GM12878 (cell line): ENCODE data around the gene OVOL1. TPM values are rescaled to one million over a fixed set of nuclear protein-coding genes. Genes with fewer than 3 reads are reported as not detected.

ENCODE experiments used
- ATAC-seq: fragments of 200-7000 bp; cut with Tn5 transposase; 3 replicates; pipeline ENCODE4 v1.9.1; 2020; ENCODE audit warnings: mild to moderate bottlenecking, moderate library complexity
- BruUV-seq: library from RNA; stranded (reverse); fragments of 400-500 nt; replicated peaks from 2 replicates; lab custom pipeline; 2021; lab: Mats Ljungman, UMichigan
- CTCF ChIA-PET: fragments of 300-600 bp; sonication (Branson Sonifier 250); formaldehyde crosslinking; extraction: SDS; loops from one replicate; lab custom pipeline; 2021; ENCODE audit warnings: inconsistent platforms; lab: Yijun Ruan, JAX
- POLR2A ChIA-PET: fragments of 350-600 bp; formaldehyde crosslinking; extraction: SDS; loops from one replicate; lab custom pipeline; 2021; ENCODE audit warnings: inconsistent platforms; lab: Charles Lee
- RAD21 ChIA-PET: fragments of 300-600 bp; sonication (Branson Sonifier 250); formaldehyde crosslinking; loops from one replicate; lab custom pipeline; 2023; ENCODE audit warnings: antibody characterized with exemption; ENCODE audit not compliant: unreplicated experiment; lab: Charles Lee
- SMC1A ChIA-PET: fragments of 300-600 bp; sonication (Branson Sonifier 250); formaldehyde crosslinking; loops from one replicate; lab custom pipeline; 2023; ENCODE audit not compliant: unreplicated experiment, uncharacterized antibody; lab: Charles Lee
- DNase-seq: peaks from one replicate; pipeline ENCODE4 v3.0.0-alpha.2; 2011; ENCODE audit warnings: low read depth, low spot score
- FAIRE-seq: peaks from 3 replicates; lab custom pipeline; 2011; peaks lifted over from hg19 to GRCh38; lab: Jason Lieb, UNC
- H2AFZ ChIP-seq: 2 replicates; pipeline ENCODE4 v1.6.0; 2011; ENCODE audit warnings: low read depth, low read length, control low read depth; ENCODE audit not compliant: control insufficient read depth
- H3K27ac ChIP-seq: 2 replicates; pipeline ENCODE4 v1.5.1; 2011; ENCODE audit warnings: control low read depth; ENCODE audit not compliant: control insufficient read depth, insufficient read depth
- H3K27me3 ChIP-seq, 2 experiments: replicated peaks in 1 of 2; 2 replicates each; pipeline versions ENCODE4 v1.6.0 to v1.6.1; 2011; ENCODE audit warnings: low read length in 1 of 2; ENCODE audit not compliant: control insufficient read depth in 2 of 2, insufficient read depth in 2 of 2
- H3K36me3 ChIP-seq, 2 experiments: 2 replicates each; pipeline ENCODE4 v1.5.1; 2011; ENCODE audit warnings: low read length in 1 of 2; ENCODE audit not compliant: control insufficient read depth in 2 of 2, insufficient read depth in 2 of 2
- H3K4me1 ChIP-seq: 2 replicates; pipeline ENCODE4 v1.6.1; 2011; ENCODE audit warnings: mild to moderate bottlenecking, low read length, moderate library complexity, mixed read lengths; ENCODE audit not compliant: control insufficient read depth, insufficient read depth
- H3K4me2 ChIP-seq: 2 replicates; pipeline ENCODE4 v1.6.0; 2011; ENCODE audit warnings: control low read depth; ENCODE audit not compliant: control insufficient read depth, insufficient read depth
- H3K4me3 ChIP-seq: fragments of 200-600 bp; sonication (generic); 2 replicates; pipeline ENCODE4 v1.5.1; 2016
- H3K79me2 ChIP-seq: 2 replicates; pipeline ENCODE4 v1.6.0; 2011; ENCODE audit warnings: low read length; ENCODE audit not compliant: control insufficient read depth, insufficient read depth
- H3K9ac ChIP-seq: 2 replicates; pipeline ENCODE4 v1.8.0; 2011; ENCODE audit warnings: low read length, control low read depth, mixed read lengths; ENCODE audit not compliant: control insufficient read depth, insufficient read depth
- H3K9me3 ChIP-seq: replicated peaks from 3 replicates; pipeline ENCODE4 v1.5.1; 2011; ENCODE audit warnings: mild to moderate bottlenecking, low read length; ENCODE audit not compliant: control insufficient read depth, insufficient read depth
- H4K20me1 ChIP-seq: 2 replicates; pipeline ENCODE4 v1.6.0; 2011; ENCODE audit not compliant: control insufficient read depth, insufficient read depth
- ATF7 ChIP-seq: fragments of 450-650 bp; IDR thresholded peaks from 2 replicates; pipeline ENCODE4 v1.6.1; 2016; ENCODE audit warnings: low read depth, mild to moderate bottlenecking
- BCL11A ChIP-seq: IDR thresholded peaks from 2 replicates; pipeline ENCODE4 v1.6.1; 2011; ENCODE audit warnings: low read depth, low read length
- BRCA1 ChIP-seq: IDR thresholded peaks from 2 replicates; pipeline ENCODE4 v1.6.1; 2011; ENCODE audit warnings: low read depth, low read length, improper control_type of control experiment
- CBFB ChIP-seq: IDR thresholded peaks from 2 replicates; pipeline ENCODE4 v1.6.1; 2016; ENCODE audit warnings: antibody characterized with exemption, low read depth
- DPF2 ChIP-seq: fragments of 450-650 bp; IDR thresholded peaks from 2 replicates; pipeline ENCODE4 v1.6.1; 2017; ENCODE audit warnings: mild to moderate bottlenecking
- EGR1 ChIP-seq, 2 experiments: IDR thresholded peaks; 1 replicate in 1 of 2; 2 replicates in 1 of 2; pipeline ENCODE4 v1.6.1; 2011 to 2012; ENCODE audit warnings: low read depth in 2 of 2, low read length in 2 of 2, borderline replicate concordance in 1 of 2, mild to moderate bottlenecking in 1 of 2, moderate library complexity in 1 of 2
- IKZF1 ChIP-seq: fragments of 450-650 bp; conservative IDR thresholded peaks from 2 replicates; pipeline ENCODE4 v1.6.1; 2017; ENCODE audit warnings: antibody characterized with exemption, mild to moderate bottlenecking
- IKZF2 ChIP-seq, 2 experiments: fragments of 450-650 bp; IDR thresholded peaks; 2 replicates each; pipeline ENCODE4 v1.6.1; 2017; ENCODE audit warnings: mild to moderate bottlenecking in 2 of 2, moderate library complexity in 2 of 2
- MXI1 ChIP-seq: fragments of 150-350 bp; IDR thresholded peaks from 2 replicates; pipeline ENCODE4 v1.6.1; 2011; ENCODE audit warnings: low read depth, mild to moderate bottlenecking, inconsistent platforms, low read length, improper control_type of control experiment
- NR2C1 ChIP-seq: fragments of 450-650 bp; IDR thresholded peaks from 2 replicates; pipeline ENCODE4 v1.6.1; 2017; ENCODE audit warnings: antibody characterized with exemption, mild to moderate bottlenecking, moderate library complexity
- NR2F1 ChIP-seq: fragments of 450-650 bp; conservative IDR thresholded peaks from 2 replicates; pipeline ENCODE4 v1.6.1; 2017; ENCODE audit warnings: mild to moderate bottlenecking
- SREBF1 ChIP-seq: IDR thresholded peaks from 2 replicates; pipeline ENCODE4 v1.6.1; 2012; ENCODE audit warnings: mild to moderate bottlenecking, low read length
- SRF ChIP-seq, 2 experiments: IDR thresholded peaks; 2 replicates each; pipeline ENCODE4 v1.6.1; 2011; ENCODE audit warnings: low read depth in 2 of 2, low read length in 2 of 2, mild to moderate bottlenecking in 1 of 2, moderate library complexity in 1 of 2
- TAF1 ChIP-seq: IDR thresholded peaks from 2 replicates; pipeline ENCODE4 v1.6.1; 2011; ENCODE audit warnings: mild to moderate bottlenecking, low read depth, low read length, borderline replicate concordance
- YBX1 ChIP-seq: fragments of 450-650 bp; IDR thresholded peaks from 2 replicates; pipeline ENCODE4 v1.6.1; 2016; ENCODE audit warnings: antibody characterized with exemption
- YY1 ChIP-seq: IDR thresholded peaks from 2 replicates; pipeline ENCODE4 v1.6.1; 2011; ENCODE audit warnings: low read depth, mild to moderate bottlenecking, low read length
- ZNF207 ChIP-seq: fragments of 450-650 bp; IDR thresholded peaks from 2 replicates; pipeline ENCODE4 v1.6.1; 2014; ENCODE audit warnings: antibody characterized with exemption, mild to moderate bottlenecking, borderline replicate concordance
- ZNF622 ChIP-seq: fragments of 450-650 bp; IDR thresholded peaks from 2 replicates; pipeline ENCODE4 v1.6.1; 2017; ENCODE audit warnings: mild to moderate bottlenecking, inconsistent platforms
- WGBS: methylation state at CpG from one replicate; pipeline ENCODE4 v1.1.6; 2016; ENCODE audit warnings: low lambda C conversion rate; ENCODE audit not compliant: insufficient replicate concordance, insufficient coverage; ENCODE audit errors: missing lambda C conversion rate; 5-methylcytosine and 5-hydroxymethylcytosine counted together
- in situ Hi-C: fragments of 300-500 bp; cut with MboI; formaldehyde crosslinking; loops from 9 replicates; pipeline ENCODE4 v1.14.3; 2018; ENCODE audit warnings: mixed read lengths
- intact Hi-C: fragments of 100-400 bp; cut with micrococcal nuclease; formaldehyde crosslinking; loops from one replicate; pipeline ENCODE4 v1.14.2; 2022; ENCODE audit not compliant: unreplicated experiment
- polyA plus RNA-seq, 11 experiments: library from polyadenylated mRNA; depleted of rRNA in 4 of 11; unstranded in 6 of 11; stranded (reverse) in 5 of 11; fragments of >200 nt; fragmentation: Nextera tagmentation in 4 of 11; fragmentation: Illumina TruSeq in 1 of 11; extraction: Ambion mirVana in 4 of 11; extraction: Trizol in 1 of 11; gene quantifications; 1 replicate in 1 of 11; 2 replicates in 10 of 11; pipeline versions ENCODE4 v1.2.1 to v1.2.3, GENCODE V29; 2011 to 2016; ENCODE audit warnings: inconsistent platforms in 2 of 11, missing spikeins in 2 of 11, low read depth in 1 of 11
- total RNA-seq, 4 experiments: library from RNA; depleted of rRNA in 3 of 4; stranded (reverse); fragments of >200 nt in 3 of 4; fragmentation: Illumina TruSeq in 1 of 4; extraction: Trizol in 1 of 4; gene quantifications; 2 replicates each; pipeline versions ENCODE4 v1.2.1 to v1.2.3, GENCODE V29; 2013 to 2021

The OVOL1 gene
- total and polyA plus RNA-seq, 10 of the 15 experiments (the other 5 are each of a cell fraction or from before 2014, with no cell fraction given): 0.04 to 0.96 (median 0.09) TPM; not detected in 7

DNA sequence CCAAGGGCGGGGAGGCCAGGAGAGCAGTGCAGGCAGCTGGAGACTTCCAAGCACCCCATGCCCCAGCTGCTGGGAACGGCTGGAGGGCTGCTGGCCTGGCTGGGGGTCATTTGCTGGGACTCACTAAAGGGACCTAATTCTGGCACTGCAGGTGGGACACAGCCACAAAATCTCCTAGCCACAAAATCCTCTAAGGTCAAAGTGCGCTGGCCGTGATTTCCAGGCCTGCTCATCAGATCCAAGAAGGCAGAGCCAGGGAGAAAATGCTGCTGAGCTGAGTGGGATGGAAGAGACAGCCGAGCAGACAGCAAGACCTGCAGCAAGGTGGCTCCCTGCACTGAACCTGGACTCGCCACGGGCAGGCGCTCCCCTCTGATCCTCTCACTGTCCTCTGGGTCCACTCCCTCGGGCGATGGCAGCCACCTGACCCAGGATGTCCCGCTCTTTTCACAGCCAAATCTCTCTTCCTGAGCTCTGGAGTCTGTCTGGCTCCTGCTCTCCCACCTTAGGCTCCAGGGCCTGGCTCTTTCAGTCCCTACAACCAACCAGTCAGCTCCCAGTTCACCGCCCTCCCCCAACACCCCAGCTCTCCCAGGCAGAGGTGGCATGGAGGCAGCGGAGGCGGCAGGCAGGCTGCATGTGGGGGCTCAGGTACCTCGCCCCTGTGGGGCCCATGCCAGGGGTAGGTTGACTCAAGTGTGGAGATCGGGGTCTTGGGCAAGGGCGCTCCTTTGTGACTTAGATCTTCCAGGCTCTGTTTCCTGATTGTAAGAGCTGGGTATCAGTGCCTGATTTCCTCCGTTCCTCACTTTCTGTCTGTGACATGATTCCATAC is 14.5 kb downstream of the OVOL1 start:
- FAIRE-seq (no peak), ATAC-seq (no peak)
- BruUV-seq: no TSS peak

DNA sequence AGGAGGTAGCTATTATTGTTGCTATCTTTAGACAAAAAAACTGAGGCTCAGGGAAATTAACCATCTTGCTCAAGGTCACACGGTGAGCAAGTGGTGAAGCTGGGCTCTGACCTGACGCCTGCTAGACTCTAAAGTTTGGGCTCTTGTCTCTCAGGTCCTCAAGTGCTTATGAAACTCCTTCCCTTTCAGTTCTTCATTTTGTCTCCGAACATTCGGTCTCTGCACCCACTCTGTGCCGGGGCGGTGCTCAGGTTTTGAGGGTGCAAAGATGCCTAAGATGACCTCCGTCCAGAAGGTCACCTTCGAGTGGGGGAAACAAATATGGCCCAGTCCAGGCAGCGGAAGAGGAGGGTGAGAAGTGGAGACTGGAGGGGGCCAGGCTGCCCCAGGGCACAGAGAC is 16.0 kb downstream of the OVOL1 start:
- Histone ChIP-seq H3K27ac (no peak overlapping the region), H3K4me1 (peaks cover 15% of the 10 kb centered on the region), H3K27me3 (no peaks in the 10 kb centered on the region), H3K4me3 (no peak overlapping the region), H3K4me2 (peak overlapping the region; percentile 77), H4K20me1 (no peaks in the 10 kb centered on the region), H3K9me3 (no peaks in the 10 kb centered on the region), H3K79me2 (no peaks in the 10 kb centered on the region), H3K36me3 (no peaks in the 10 kb centered on the region), H3K9ac (no peak overlapping the region), H2AFZ (peak overlapping the region; percentile 37)
- ATAC-seq (peak; percentile 99), FAIRE-seq (peak; percentile 96), DNase-seq (peak; percentile 71)
- BruUV-seq: no TSS peak
- ChIA-PET RAD21 (interaction anchor here (0.6 to 1.6 kb wide), 6 partner anchors 10 to 27 kb away, joined by 3 to 13 read pairs (median 6); no protein-coding TSS in a partner anchor), SMC1A (interaction anchor here (0.7 to 2.0 kb wide), 6 partner anchors 9 to 23 kb away, joined by 3 to 11 read pairs (median 4); no protein-coding TSS in a partner anchor), CTCF (interaction anchor here (0.5 to 4.0 kb wide), 12 partner anchors 11 to 219 kb away, joined by 3 to 32 read pairs (median 4); partner anchors contain the start of gene AP5B1), POLR2A (interaction anchor here (0.6 to 3.2 kb wide), 12 partner anchors 9 to 316 kb away, joined by 3 to 27 read pairs (median 3); no protein-coding TSS in a partner anchor)
- in situ Hi-C loops (no loop called here), intact Hi-C loops (no loop called here)
- 0% methylated on average over 9 of the region's 9 CpGs for WGBS
- 0 out of 2 replicates have a peak, but pooled peaks have one; percentile 35 for TF ChIP-seq ATF7
- no peak for TF ChIP-seq BCL11A
- TF ChIP-seq ZNF622: no peak
- TF ChIP-seq ZNF207: no peak
- TF ChIP-seq IKZF2 (IDR thresholded peaks at IDR 0.05): peak; percentile 63 to 67; a peak in 2 of 4 replicates
- TF ChIP-seq SREBF1: no peak
- TF ChIP-seq TAF1: 0 out of 2 replicates have a peak, but pooled peaks have one; percentile 25
- TF ChIP-seq YY1: peak; percentile 55; the same call in 1 of the 2 replicates
- TF ChIP-seq DPF2: peak; percentile 79; the same call in 1 of the 2 replicates
- no peak for TF ChIP-seq EGR1 (IDR thresholded peaks at IDR 0.05; ENCODE audit: borderline replicate concordance in 1 of 2, low read depth in 2 of 2, low read length in 2 of 2)
- TF ChIP-seq NR2C1: peak; percentile 53; the same call in 1 of the 2 replicates
- peak; percentile 95 for TF ChIP-seq NR2F1
- TF ChIP-seq SRF (IDR thresholded peaks at IDR 0.05; ENCODE audit: low read depth in 2 of 2, low read length in 2 of 2): 0 out of 4 replicates have a peak, but pooled peaks of 1 of the 2 experiments have one; percentile 17
- no peak for TF ChIP-seq MXI1
- no peak for TF ChIP-seq YBX1
- TF ChIP-seq IKZF1: peak; percentile 57; the same call in 1 of the 2 replicates
- TF ChIP-seq CBFB: no peak

More for the DNA sequence above, 14.5 kb downstream of the OVOL1 start:
- H4K20me1 ChIP-seq: no peaks in the 10 kb centered on the region
- SMC1A ChIA-PET: interaction anchor here (0.9 to 2.0 kb wide), 3 partner anchors 10 to 32 kb away, joined by 3 to 11 read pairs (median 7); no protein-coding TSS in a partner anchor
- no peak overlapping the region for H2AFZ ChIP-seq
- CTCF ChIA-PET: interaction anchor here (0.6 to 4.0 kb wide), 5 partner anchors 18 to 348 kb away, joined by 3 to 32 read pairs (median 4); partner anchors contain the start of gene AP5B1
- no peak overlapping the region for H3K9ac ChIP-seq
- POLR2A ChIA-PET: interaction anchor here (0.9 to 3.2 kb wide), 4 partner anchors 11 to 22 kb away, joined by 3 to 27 read pairs (median 8); no protein-coding TSS in a partner anchor
- WGBS: 80% methylated on average over 18 of the region's 18 CpGs
- H3K27ac ChIP-seq: no peak overlapping the region
- no peaks in the 10 kb centered on the region for H3K79me2 ChIP-seq
- no peak overlapping the region for H3K4me3 ChIP-seq
- no peaks in the 10 kb centered on the region for H3K27me3 ChIP-seq
- H3K36me3 ChIP-seq: no peaks in the 10 kb centered on the region
- H3K4me1 ChIP-seq: peaks cover 15% of the 10 kb centered on the region
- in situ Hi-C loops: no loop called here
- intact Hi-C loops: no loop called here
- H3K4me2 ChIP-seq: no peak overlapping the region
- RAD21 ChIA-PET: interaction anchor here (1.6 kb wide), 2 partner anchors 9 to 187 kb away, joined by 4 to 5 read pairs; no protein-coding TSS in a partner anchor
- no peaks in the 10 kb centered on the region for H3K9me3 ChIP-seq
- DNase-seq: no peak
- TF ChIP-seq MXI1 (no peak), BRCA1 (no peak)
